Measurements from ENCODE around the gene ITGA1. TPM values are rescaled to one million over a fixed set of nuclear protein-coding genes. Genes with fewer than 3 reads are reported as not detected.

ITGA1 gene
- total and polyA plus RNA-seq, 2 donors (not counting 1 experiment from before 2014, with no cell fraction given): 12.6 to 115 TPM

DNA sequence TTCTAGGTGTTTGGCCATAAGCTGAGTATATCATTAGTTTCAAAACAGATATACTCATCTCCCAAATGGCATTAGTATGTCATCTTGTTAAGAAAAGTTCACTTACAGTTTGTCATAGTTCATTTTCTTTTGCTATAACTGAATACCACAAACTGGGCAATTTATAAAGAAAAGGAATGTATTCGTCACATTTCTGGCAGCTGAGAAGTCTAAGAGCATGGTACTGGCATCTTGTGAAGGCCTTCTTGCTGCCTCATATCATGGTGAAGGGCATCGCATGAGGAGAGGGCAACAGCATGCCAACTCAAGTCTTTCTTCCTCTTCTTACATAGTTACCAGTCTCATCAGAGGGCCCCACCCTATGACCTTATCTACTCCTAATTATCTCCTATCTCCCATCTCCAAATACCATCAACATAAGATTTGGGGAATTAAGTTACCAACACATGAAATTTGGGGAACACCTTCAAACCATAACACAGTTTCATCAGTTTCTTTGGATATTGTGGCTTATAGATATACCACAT, 20.4 kb upstream of the ITGA1 start:
- Histone ChIP-seq H2AFZ (ENCODE audit: low read length) (no peak overlapping the region), H3K4me2 (ENCODE audit: extremely low read depth, insufficient read depth, low read length) (no peak overlapping the region), H3K27me3 (ENCODE audit: control insufficient read depth, insufficient read depth, low read length) (no peaks in the 10 kb centered on the region), H3K9ac (ENCODE audit: insufficient read depth, low read length) (no peak overlapping the region), H4K20me1 (ENCODE audit: control insufficient read depth, extremely low read depth, insufficient read depth, low read length) (no peaks in the 10 kb centered on the region), H3K27ac (ENCODE audit: insufficient read depth, low read length) (no peak overlapping the region), H3K4me3 (replicated peaks in 1 of 4; ENCODE audit: control extremely low read depth in 1 of 4, insufficient read depth in 1 of 4, low read depth in 3 of 4, low read length in 4 of 4) (no peak overlapping the region), H3K9me3 (ENCODE audit: control insufficient read depth, insufficient read depth, low read depth, low read length) (no peaks in the 10 kb centered on the region), H3K79me2 (ENCODE audit: control insufficient read depth, insufficient read depth, low read length) (no peaks in the 10 kb centered on the region), H3K36me3 (ENCODE audit: control insufficient read depth, insufficient read depth, low read length) (no peaks in the 10 kb centered on the region), H3K4me1 (ENCODE audit: control insufficient read depth, extremely low read depth, insufficient read depth, low read length) (no peaks in the 10 kb centered on the region)
- no peak for DNase-seq (ENCODE audit: low read depth in 2 of 2)
- TF ChIP-seq, protein P1, sequence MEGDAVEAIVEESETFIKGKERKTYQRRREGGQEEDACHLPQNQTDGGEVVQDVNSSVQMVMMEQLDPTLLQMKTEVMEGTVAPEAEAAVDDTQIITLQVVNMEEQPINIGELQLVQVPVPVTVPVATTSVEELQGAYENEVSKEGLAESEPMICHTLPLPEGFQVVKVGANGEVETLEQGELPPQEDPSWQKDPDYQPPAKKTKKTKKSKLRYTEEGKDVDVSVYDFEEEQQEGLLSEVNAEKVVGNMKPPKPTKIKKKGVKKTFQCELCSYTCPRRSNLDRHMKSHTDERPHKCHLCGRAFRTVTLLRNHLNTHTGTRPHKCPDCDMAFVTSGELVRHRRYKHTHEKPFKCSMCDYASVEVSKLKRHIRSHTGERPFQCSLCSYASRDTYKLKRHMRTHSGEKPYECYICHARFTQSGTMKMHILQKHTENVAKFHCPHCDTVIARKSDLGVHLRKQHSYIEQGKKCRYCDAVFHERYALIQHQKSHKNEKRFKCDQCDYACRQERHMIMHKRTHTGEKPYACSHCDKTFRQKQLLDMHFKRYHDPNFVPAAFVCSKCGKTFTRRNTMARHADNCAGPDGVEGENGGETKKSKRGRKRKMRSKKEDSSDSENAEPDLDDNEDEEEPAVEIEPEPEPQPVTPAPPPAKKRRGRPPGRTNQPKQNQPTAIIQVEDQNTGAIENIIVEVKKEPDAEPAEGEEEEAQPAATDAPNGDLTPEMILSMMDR (conservative IDR thresholded peaks at IDR 0.05 in 1 of 2, IDR thresholded peaks at IDR 0.05 in 1 of 2; ENCODE audit: low read depth in 1 of 2, low read length in 2 of 2): no peak
- TF ChIP-seq EZH2 (IDR thresholded peaks at IDR 0.05; ENCODE audit: low read length, missing control alignments): no peak

- Histone ChIP-seq H3K27ac (ENCODE audit: insufficient read depth, low read length) (no peak overlapping the region), H3K27me3 (ENCODE audit: control insufficient read depth, insufficient read depth, low read length) (no peaks in the 10 kb centered on the region), H3K36me3 (ENCODE audit: control insufficient read depth, insufficient read depth, low read length) (no peaks in the 10 kb centered on the region), H3K9me3 (ENCODE audit: control insufficient read depth, insufficient read depth, low read depth, low read length) (no peaks in the 10 kb centered on the region), H3K4me2 (ENCODE audit: extremely low read depth, insufficient read depth, low read length) (no peak overlapping the region), H3K4me1 (ENCODE audit: control insufficient read depth, extremely low read depth, insufficient read depth, low read length) (no peaks in the 10 kb centered on the region), H3K9ac (ENCODE audit: insufficient read depth, low read length) (no peak overlapping the region), H3K4me3 (replicated peaks in 1 of 4; ENCODE audit: control extremely low read depth in 1 of 4, insufficient read depth in 1 of 4, low read depth in 3 of 4, low read length in 4 of 4) (no peak overlapping the region), H2AFZ (ENCODE audit: low read length) (no peak overlapping the region), H3K79me2 (ENCODE audit: control insufficient read depth, insufficient read depth, low read length) (no peaks in the 10 kb centered on the region), H4K20me1 (ENCODE audit: control insufficient read depth, extremely low read depth, insufficient read depth, low read length) (no peaks in the 10 kb centered on the region)
- no peak for TF ChIP-seq EZH2 (IDR thresholded peaks at IDR 0.05; ENCODE audit: low read length, missing control alignments)
- TF ChIP-seq, protein P1 (conservative IDR thresholded peaks at IDR 0.05 in 1 of 2, IDR thresholded peaks at IDR 0.05 in 1 of 2; ENCODE audit: low read depth in 1 of 2, low read length in 2 of 2): no peak
- DNase-seq (ENCODE audit: low read depth in 2 of 2): no peak
These were observed 19.8 kb upstream of the ITGA1 start for GRCh38 chr5:52767766-52768480.

DNA sequence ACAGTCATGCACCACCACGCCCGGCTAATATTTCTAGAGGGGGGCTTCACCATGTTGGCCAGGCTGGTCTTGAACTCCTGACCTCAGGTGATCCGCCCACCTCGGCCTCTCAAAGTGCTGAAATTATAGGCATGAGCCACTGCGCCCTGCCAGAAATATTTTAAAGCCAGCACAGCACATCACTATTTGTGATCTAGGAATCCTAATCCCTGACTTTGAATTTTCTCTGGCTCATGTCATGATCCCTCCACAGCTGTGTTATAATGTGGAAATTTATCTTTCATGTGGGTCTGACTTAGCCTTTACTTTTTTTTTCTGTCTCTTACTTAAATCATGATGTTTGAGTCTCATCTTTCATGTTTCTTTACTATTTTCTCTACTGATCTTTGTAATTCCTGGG, 18.7 kb upstream of the ITGA1 start:
- Histone ChIP-seq H3K9me3 (ENCODE audit: control insufficient read depth, insufficient read depth, low read depth, low read length) (no peaks in the 10 kb centered on the region), H3K4me1 (ENCODE audit: control insufficient read depth, extremely low read depth, insufficient read depth, low read length) (no peaks in the 10 kb centered on the region), H3K27ac (ENCODE audit: insufficient read depth, low read length) (no peak overlapping the region), H3K27me3 (ENCODE audit: control insufficient read depth, insufficient read depth, low read length) (no peaks in the 10 kb centered on the region), H3K4me3 (replicated peaks in 1 of 4; ENCODE audit: control extremely low read depth in 1 of 4, insufficient read depth in 1 of 4, low read depth in 3 of 4, low read length in 4 of 4) (no peak overlapping the region), H4K20me1 (ENCODE audit: control insufficient read depth, extremely low read depth, insufficient read depth, low read length) (no peaks in the 10 kb centered on the region), H3K36me3 (ENCODE audit: control insufficient read depth, insufficient read depth, low read length) (no peaks in the 10 kb centered on the region), H2AFZ (ENCODE audit: low read length) (no peak overlapping the region), H3K4me2 (ENCODE audit: extremely low read depth, insufficient read depth, low read length) (no peak overlapping the region), H3K79me2 (ENCODE audit: control insufficient read depth, insufficient read depth, low read length) (no peaks in the 10 kb centered on the region), H3K9ac (ENCODE audit: insufficient read depth, low read length) (no peak overlapping the region)
- TF ChIP-seq EZH2 (IDR thresholded peaks at IDR 0.05; ENCODE audit: low read length, missing control alignments): no peak
- TF ChIP-seq, protein P1 (conservative IDR thresholded peaks at IDR 0.05 in 1 of 2, IDR thresholded peaks at IDR 0.05 in 1 of 2; ENCODE audit: low read depth in 1 of 2, low read length in 2 of 2): no peak
- no peak for DNase-seq (ENCODE audit: low read depth in 2 of 2)
